ENCODE measurements around the gene FAM53A.

DNA sequence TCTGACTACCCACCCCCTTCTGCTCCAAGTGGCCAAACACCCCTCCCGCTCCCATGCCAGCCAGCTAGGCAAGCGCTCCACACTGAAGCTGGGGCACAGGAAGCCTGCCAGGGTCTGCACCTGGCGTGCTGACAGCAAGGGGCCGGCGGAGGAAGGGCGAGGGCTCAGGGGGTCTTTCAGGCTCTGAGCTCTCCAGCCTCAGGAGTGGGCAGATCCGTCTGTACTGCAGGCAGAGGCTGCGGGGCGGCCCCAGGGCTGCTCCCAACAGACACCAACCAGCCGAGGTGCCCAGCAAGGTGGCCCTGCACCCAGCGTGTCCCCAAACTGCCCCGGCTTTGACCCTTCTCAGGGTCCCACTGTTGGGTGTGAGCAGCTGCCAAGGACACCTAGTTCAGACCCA, 14.8 kb downstream of the FAM53A start:
- TF ChIP-seq, protein P1, sequence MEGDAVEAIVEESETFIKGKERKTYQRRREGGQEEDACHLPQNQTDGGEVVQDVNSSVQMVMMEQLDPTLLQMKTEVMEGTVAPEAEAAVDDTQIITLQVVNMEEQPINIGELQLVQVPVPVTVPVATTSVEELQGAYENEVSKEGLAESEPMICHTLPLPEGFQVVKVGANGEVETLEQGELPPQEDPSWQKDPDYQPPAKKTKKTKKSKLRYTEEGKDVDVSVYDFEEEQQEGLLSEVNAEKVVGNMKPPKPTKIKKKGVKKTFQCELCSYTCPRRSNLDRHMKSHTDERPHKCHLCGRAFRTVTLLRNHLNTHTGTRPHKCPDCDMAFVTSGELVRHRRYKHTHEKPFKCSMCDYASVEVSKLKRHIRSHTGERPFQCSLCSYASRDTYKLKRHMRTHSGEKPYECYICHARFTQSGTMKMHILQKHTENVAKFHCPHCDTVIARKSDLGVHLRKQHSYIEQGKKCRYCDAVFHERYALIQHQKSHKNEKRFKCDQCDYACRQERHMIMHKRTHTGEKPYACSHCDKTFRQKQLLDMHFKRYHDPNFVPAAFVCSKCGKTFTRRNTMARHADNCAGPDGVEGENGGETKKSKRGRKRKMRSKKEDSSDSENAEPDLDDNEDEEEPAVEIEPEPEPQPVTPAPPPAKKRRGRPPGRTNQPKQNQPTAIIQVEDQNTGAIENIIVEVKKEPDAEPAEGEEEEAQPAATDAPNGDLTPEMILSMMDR (conservative IDR thresholded peaks at IDR 0.05; ENCODE audit: low read depth, low read length), result no peak
- TF ChIP-seq EZH2phosphoT487 (IDR thresholded peaks at IDR 0.05; ENCODE audit: borderline replicate concordance, low read length) (no peak), EZH2 (IDR thresholded peaks at IDR 0.05; ENCODE audit: low read length, unreplicated experiment) (no peak)

Data from PC-3 (cell line).